Upper lobe of left lung (tissue), 6 donors: ENCODE results near the gene GNPTG. TPM values are rescaled to one million over a fixed set of nuclear protein-coding genes. Genes with fewer than 3 reads are reported as not detected.

Experiments
- ATAC-seq, 2 donors: fragments of 200-7000 bp; cut with Tn5 transposase; one replicate each; pipeline ENCODE4 v1.9.1; 2022; ENCODE audit warnings: mild to moderate bottlenecking in 2 of 2, moderate library complexity in 2 of 2; ENCODE audit not compliant: low FRiP score in 2 of 2
- DNase-seq, 2 donors: peaks; one replicate each; pipeline ENCODE4 v3.0.0-alpha.2; 2019 to 2020
- H3K27ac ChIP-seq, 4 donors: fragments of 200-600 bp; sonication (generic); one replicate each; pipeline ENCODE4 v1.5.1; 2016 to 2019
- H3K27me3 ChIP-seq, 4 donors: fragments of 200-600 bp; sonication (generic); one replicate each; pipeline ENCODE4 v1.5.1; 2017 to 2019
- H3K36me3 ChIP-seq, 4 donors: fragments of 200-600 bp; sonication (generic); one replicate each; pipeline ENCODE4 v1.5.1; 2016 to 2019
- H3K4me1 ChIP-seq, 4 donors: fragments of 200-600 bp; sonication (generic); one replicate each; pipeline ENCODE4 v1.5.1; 2018 to 2019
- H3K4me3 ChIP-seq, 4 donors: fragments of 200-600 bp; sonication (generic); one replicate each; pipeline ENCODE4 v1.5.1; 2017 to 2019; ENCODE audit warnings: mild to moderate bottlenecking in 2 of 4, moderate library complexity in 1 of 4
- H3K9me3 ChIP-seq, 4 donors: fragments of 200-600 bp; sonication (generic); one replicate each; pipeline ENCODE4 v1.5.1; 2018 to 2019
- EP300 ChIP-seq, 4 donors: sonication (generic); formaldehyde crosslinking; IDR thresholded peaks; one replicate each; pipeline ENCODE4 v1.5.1; 2017; ENCODE audit warnings: antibody characterized with exemption in 4 of 4, control low read depth in 2 of 4
- POLR2A ChIP-seq, 4 donors: fragments of 450-650 bp; IDR thresholded peaks; one replicate each; pipeline ENCODE4 v1.5.1; 2016 to 2017; ENCODE audit warnings: antibody characterized with exemption in 4 of 4, mild to moderate bottlenecking in 2 of 4
- POLR2AphosphoS5 ChIP-seq, 2 donors: sonication (generic); formaldehyde crosslinking; IDR thresholded peaks; one replicate each; pipeline ENCODE4 v1.5.1; 2017; ENCODE audit warnings: antibody characterized with exemption in 2 of 2
- WGBS, 2 donors: methylation state at CpG; one replicate each; pipeline ENCODE4 v1.1.5; 2017 to 2018; 5-methylcytosine and 5-hydroxymethylcytosine counted together
- total RNA-seq, 6 donors: library from RNA; depleted of rRNA in 4 of 6; stranded (reverse); fragments of >200 nt in 4 of 6; gene quantifications; one replicate each; pipeline versions ENCODE4 v1.1.0 to v1.2.1, GENCODE V29; 2016 to 2021
- TF ChIP-seq, protein P1 (sequence below), 6 experiments: fragments of 450-650 bp in 4 of 6; fragments of 200-600 bp in 2 of 6; sonication (generic) in 2 of 6; IDR thresholded peaks; one replicate each; pipeline ENCODE4 v1.5.1; 2016 to 2019; ENCODE audit warnings: antibody characterized with exemption in 6 of 6
- donor health status: DM: no; HTN: no; CAD: no; lungs with moderate emphysema.
- donor health status: DM: no; HTN: yes; CAD: no; lungs with severe emphysema.

Gene GNPTG
- total RNA-seq, 6 donors from 2014 or later: 32.8 to 106 (median 93.0) TPM

- Histone ChIP-seq H3K9me3 (no peaks in the 10 kb centered on the region), H3K4me3 (no peak overlapping the region), H3K27me3 (no peaks in the 10 kb centered on the region), H3K4me1 (no peaks in the 10 kb centered on the region), H3K27ac (no peak overlapping the region), H3K36me3 (peaks cover 22 to 87% (median 68%) of the 10 kb centered on the region in 4 donors)
- WGBS, 2 donors: 95% methylated on average over 11 to 15 of the region's 21 CpGs
- DNase-seq (no peak), ATAC-seq (no peak)
- no peak for TF ChIP-seq EP300 (IDR thresholded peaks at IDR 0.05)
Measured at GRCh38 chr16:1393613-1394176, 42.0 kb downstream of the GNPTG start.

DNA sequence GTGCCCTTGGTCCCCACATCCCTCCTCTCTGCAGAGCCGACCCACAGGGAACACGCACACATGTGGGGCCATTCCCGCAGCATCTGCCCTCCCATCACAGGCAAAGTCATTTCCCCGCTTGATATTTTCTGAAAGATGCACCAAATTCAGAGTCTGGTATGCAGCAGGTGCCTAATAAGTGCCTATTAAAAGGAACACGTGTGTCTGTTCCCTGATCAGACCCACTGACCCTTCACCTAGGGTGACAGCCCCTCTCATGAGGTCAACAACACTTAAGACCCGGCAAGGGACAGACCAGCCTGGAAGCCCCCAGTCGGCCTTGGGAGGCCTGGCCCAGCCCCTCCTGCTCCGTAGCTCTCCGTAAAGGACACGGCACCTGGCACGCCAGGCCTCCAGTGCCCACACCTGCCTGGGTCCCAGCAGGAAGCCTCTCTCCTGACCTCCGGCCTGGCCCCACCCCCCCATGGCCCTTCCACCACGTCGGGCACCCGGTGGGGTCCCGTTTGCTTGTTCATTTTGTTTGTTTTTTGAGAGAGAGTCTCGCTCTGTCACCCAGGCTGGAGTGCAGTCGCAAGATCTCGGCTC, 42.7 kb downstream of the GNPTG start:
- Histone ChIP-seq H3K36me3 (peaks cover 29 to 87% (median 68%) of the 10 kb centered on the region in 4 donors), H3K4me3 (no peak overlapping the region), H3K27me3 (no peaks in the 10 kb centered on the region), H3K27ac (no peak overlapping the region), H3K4me1 (no peaks in the 10 kb centered on the region), H3K9me3 (no peaks in the 10 kb centered on the region)
- ATAC-seq (peak in 1 of 2 donors; percentile 14), DNase-seq (no peak)
- 91 to 93% methylated on average over 12 to 19 of the region's 19 CpGs for WGBS, 2 donors
- TF ChIP-seq POLR2AphosphoS5 (IDR thresholded peaks at IDR 0.05) (no peak), POLR2A (IDR thresholded peaks at IDR 0.05) (no peak)
- TF ChIP-seq, protein P1, sequence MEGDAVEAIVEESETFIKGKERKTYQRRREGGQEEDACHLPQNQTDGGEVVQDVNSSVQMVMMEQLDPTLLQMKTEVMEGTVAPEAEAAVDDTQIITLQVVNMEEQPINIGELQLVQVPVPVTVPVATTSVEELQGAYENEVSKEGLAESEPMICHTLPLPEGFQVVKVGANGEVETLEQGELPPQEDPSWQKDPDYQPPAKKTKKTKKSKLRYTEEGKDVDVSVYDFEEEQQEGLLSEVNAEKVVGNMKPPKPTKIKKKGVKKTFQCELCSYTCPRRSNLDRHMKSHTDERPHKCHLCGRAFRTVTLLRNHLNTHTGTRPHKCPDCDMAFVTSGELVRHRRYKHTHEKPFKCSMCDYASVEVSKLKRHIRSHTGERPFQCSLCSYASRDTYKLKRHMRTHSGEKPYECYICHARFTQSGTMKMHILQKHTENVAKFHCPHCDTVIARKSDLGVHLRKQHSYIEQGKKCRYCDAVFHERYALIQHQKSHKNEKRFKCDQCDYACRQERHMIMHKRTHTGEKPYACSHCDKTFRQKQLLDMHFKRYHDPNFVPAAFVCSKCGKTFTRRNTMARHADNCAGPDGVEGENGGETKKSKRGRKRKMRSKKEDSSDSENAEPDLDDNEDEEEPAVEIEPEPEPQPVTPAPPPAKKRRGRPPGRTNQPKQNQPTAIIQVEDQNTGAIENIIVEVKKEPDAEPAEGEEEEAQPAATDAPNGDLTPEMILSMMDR (IDR thresholded peaks at IDR 0.05): no peak

GRCh38 chr16:1395444-1396031, 43.8 kb downstream of the GNPTG start:
- TF ChIP-seq POLR2A (IDR thresholded peaks at IDR 0.05) (no peak), POLR2AphosphoS5 (IDR thresholded peaks at IDR 0.05) (no peak), EP300 (IDR thresholded peaks at IDR 0.05) (no peak)
- TF ChIP-seq, protein P1 (IDR thresholded peaks at IDR 0.05): no peak
- Histone ChIP-seq H3K27ac (no peak overlapping the region), H3K4me1 (no peaks in the 10 kb centered on the region), H3K9me3 (no peaks in the 10 kb centered on the region), H3K4me3 (no peak overlapping the region), H3K36me3 (peaks cover 26 to 87% (median 68%) of the 10 kb centered on the region in 4 donors), H3K27me3 (no peaks in the 10 kb centered on the region)
- DNase-seq (no peak), ATAC-seq (no peak)
- WGBS, 2 donors: 89 to 94% methylated on average over 11 to 22 of the region's 22 CpGs

DNA sequence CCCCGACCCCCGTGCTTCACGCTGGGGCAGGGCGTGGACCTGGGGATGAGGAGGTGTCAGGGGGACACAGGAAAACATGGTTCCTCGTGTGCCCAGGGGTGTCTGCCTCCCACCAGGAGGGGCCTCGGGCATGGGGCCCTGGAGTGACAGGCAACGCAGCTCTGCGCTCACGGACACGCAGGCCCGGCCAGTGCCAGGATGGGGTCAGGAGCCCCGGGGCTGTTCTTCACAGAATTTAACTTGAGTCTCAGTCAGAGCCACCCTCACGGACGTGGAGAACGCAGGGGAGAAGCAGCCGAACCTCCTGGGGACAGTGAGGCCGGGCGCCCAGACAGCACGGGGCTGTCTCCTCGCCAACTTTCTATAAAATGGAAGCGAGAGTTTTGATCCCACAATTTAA, 46.0 kb downstream of the GNPTG start:
- no peak for ATAC-seq
- WGBS, 2 donors: 92 to 93% methylated on average over 15 to 21 of the region's 21 CpGs

GRCh38 chr16:1398351-1398750, 46.6 kb downstream of the GNPTG start:
- H3K36me3 ChIP-seq: peaks cover 40 to 87% (median 71%) of the 10 kb centered on the region in 4 donors
- 94 to 97% methylated on average over 9 of the region's 9 CpGs for WGBS, 2 donors
- H3K27me3 ChIP-seq: no peaks in the 10 kb centered on the region
- TF ChIP-seq POLR2AphosphoS5 (IDR thresholded peaks at IDR 0.05) (no peak), EP300 (IDR thresholded peaks at IDR 0.05) (no peak), POLR2A (IDR thresholded peaks at IDR 0.05) (no peak)
- TF ChIP-seq, protein P1 (IDR thresholded peaks at IDR 0.05): no peak
- DNase-seq (no peak), ATAC-seq (no peak)
- no peaks in the 10 kb centered on the region for H3K4me1 ChIP-seq
- H3K4me3 ChIP-seq: no peak overlapping the region
- H3K27ac ChIP-seq: no peak overlapping the region
- no peaks in the 10 kb centered on the region for H3K9me3 ChIP-seq

More for the DNA sequence above, 46.0 kb downstream of the GNPTG start:
- H3K4me1 ChIP-seq: no peaks in the 10 kb centered on the region
- peaks cover 39 to 87% (median 73%) of the 10 kb centered on the region in 4 donors for H3K36me3 ChIP-seq
- H3K9me3 ChIP-seq: no peaks in the 10 kb centered on the region
- no peaks in the 10 kb centered on the region for H3K27me3 ChIP-seq
- TF ChIP-seq, protein P1 (IDR thresholded peaks at IDR 0.05): no peak
- TF ChIP-seq POLR2A (IDR thresholded peaks at IDR 0.05) (no peak), EP300 (IDR thresholded peaks at IDR 0.05) (no peak), POLR2AphosphoS5 (IDR thresholded peaks at IDR 0.05) (no peak)
- no peak overlapping the region for H3K27ac ChIP-seq
- DNase-seq: no peak
- no peak overlapping the region for H3K4me3 ChIP-seq
